ENCODE measurements around the gene ANKLE2.
"Not testable (repeated sequence)": the region's sequence is repeated elsewhere in the genome, so short reads cannot be mapped to it uniquely, and the experiment has no call there.

Gene ANKLE2

DNA sequence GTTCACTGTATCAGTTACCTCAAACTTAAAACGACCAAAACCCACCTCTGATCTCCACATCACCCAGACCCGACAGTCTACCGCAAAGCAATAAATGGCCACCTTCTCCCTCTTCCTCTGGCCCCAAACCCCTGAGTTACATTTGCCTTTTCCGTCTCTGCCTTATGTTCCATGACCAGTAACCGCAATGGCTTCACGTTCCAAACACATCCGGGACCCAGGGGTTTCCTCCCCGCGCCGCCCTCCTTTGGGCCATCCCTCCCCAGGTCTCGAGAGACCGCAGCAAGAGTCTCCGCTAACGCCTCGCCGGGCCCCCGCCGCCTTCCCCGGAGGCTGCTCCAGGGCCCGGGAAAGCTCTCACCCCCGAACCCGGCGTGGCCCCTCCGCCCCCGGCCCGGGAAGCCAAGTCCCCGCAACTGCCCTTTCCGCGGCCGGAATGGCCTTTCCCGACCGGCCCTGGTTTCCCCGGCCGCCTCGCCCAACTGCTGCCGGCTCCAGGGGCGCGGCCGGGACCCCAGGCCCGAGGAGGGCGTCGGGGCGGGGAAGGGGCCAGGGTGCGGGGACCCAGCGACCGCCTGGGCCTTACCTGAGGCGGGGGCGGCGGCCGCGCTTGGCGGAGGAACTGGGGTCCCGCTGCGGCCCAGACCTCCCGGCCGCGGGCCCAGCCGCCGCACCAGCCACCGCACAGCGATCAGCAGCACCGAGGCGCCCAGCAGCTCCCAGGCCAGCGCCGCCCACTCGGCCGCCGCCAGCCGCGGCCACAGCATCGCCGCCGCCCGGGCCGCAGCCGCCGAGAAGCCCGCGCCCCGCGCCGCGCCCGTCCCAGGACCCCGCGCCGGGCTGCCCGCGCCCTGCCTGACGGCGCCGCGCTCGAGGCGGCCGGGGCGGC, at the start of gene ANKLE2:
Gene ANKLE2 (minus strand): TSS at position 801 of the 889 bp plus-strand sequence. CDS start 34 bp downstream, at position 767.
- DNase-seq (ENCODE audit: low read depth, low spot score), result no peak

DNA sequence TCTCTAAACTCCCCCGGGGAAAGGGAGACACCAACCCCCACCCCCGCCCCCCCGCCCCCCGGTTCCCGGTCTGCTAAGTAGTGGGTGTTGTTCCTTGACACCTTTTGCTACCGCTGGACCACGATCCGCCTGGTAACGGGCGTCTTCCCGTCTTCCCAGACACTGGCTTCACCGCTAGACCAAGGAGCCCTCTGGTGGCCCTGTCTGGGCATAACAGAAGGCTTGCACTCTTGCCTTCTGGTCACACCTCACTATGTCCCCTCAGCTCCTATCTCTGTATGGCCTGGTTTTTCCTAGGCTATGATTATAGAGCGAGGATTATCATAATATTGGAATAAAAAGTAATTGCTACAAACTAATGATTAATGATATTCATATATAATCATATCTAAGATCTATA, 47.8 kb upstream of the ANKLE2 start:
- DNase-seq (ENCODE audit: low read depth, low spot score), result not testable (repeated sequence)

DNA sequence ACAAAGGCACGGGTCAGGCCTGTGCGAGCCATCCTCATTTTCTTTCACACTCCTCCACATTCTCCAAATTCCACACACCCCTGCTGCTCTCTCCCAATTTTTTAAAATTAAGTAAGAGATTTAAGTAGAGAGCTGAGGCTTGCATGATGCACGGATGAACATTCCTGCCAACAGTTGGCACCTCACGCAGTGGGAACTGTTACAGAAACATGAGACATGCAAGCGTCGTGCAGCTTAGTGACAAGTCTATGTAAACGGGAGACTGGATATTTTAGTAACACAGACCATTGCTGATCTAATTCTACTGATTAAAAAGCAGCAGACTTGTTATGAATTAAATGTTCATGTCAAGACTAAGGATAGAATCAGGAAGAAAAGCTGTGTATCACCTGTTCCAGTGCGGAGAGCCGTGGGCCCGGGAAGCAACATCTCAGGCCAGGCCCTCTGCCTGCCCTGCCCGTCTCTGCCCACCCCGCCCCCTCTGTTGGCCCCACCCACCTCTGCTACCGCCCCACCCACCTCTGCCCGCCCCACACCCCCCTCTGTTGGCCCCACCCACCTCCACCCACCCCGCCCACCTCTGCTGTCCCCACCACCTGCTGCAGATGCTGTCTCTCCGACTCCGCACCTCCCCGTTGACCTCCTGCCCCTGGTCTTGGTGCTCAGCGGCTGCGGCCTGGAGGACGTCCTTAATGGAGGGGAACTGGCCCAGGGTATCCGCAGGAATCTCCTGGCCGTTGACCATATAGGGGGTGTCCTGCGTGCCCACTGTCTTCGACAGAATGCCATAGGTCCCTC, 45.9 kb upstream of the ANKLE2 start:
- no peak for DNase-seq (ENCODE audit: low read depth, low spot score)

DNA sequence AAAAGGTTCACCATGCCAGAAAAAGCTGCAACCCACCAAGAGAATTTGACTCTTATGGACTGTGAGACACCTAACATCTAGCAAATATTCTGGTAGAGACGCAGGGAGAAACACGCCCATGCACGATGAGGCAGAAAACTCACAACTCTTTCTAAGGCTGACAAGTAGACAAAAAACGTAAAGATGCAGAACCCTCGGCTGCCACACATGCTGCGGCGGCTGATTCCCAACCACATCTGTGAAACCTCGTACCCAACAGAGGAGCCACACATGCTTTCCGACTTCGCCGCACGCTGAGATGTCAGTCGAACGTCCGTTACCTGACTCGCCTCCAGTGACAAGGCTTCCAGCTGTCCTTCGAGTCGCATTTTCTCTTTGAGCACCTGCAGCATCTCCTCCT, 45.2 kb upstream of the ANKLE2 start:
- DNase-seq (ENCODE audit: low read depth, low spot score), result no peak

DNA sequence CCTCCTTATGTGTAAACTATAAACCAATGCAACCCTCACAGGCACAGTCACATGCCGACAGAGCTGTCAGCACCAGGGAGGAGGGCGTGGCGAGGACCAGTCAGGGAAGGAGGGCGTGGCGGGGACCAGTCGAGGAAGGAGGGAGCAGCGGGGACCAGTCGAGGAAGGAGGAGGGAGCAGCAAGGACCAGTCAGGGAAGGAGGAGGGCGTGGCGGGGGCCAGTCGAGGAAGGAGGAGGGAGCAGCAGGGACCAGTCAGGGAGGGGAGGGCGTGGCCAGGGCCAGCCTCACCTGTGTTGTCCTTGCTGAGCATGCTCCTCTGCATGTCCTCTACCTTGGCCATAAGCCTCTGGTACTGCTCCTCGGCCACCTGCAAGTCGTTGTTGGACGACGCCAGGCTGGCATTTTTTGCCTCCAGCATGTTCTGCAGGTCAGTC, 42.8 kb upstream of the ANKLE2 start:
- no peak for DNase-seq (ENCODE audit: low read depth, low spot score)

DNA sequence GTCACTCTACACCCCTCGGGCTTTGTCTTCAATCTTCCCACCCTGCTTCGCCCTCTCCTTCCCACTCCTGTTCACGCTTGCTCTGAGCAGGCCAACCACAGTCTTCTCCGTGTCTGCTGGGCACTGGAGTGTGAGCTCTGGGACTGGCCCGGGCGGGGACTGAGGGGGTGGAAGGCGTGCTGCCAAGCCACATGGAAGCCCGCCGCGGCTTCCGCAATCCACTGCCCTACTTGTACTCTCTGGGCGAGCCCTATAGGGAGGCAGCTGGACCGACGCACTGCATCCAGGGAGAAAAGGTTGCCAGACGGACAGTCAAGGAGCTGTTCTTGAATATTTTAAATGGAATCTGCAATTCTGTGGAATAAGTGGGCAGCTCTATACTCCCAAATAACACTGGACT, 42.3 kb upstream of the ANKLE2 start:
- no peak for DNase-seq (ENCODE audit: low read depth, low spot score)

DNA sequence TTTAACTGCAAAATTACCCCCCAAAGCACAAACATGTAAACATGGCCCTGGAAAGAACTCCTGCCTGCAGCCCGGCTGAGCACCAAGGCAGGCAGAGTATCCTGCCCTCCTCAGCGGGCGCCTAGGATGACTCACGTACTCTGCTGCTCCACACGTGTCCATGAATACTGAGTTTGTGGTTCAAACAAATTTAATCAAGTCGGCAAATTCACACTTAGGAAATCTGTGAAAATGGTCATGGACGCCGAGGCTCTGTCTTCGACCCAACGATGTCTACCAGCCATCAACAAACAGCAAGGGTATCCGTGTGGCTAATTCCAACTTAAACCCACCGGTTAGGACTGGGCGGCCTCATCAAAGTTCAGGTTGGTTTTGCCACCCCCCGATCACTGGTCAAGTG, 41.5 kb upstream of the ANKLE2 start:
- DNase-seq (ENCODE audit: low read depth, low spot score), result no peak

DNA sequence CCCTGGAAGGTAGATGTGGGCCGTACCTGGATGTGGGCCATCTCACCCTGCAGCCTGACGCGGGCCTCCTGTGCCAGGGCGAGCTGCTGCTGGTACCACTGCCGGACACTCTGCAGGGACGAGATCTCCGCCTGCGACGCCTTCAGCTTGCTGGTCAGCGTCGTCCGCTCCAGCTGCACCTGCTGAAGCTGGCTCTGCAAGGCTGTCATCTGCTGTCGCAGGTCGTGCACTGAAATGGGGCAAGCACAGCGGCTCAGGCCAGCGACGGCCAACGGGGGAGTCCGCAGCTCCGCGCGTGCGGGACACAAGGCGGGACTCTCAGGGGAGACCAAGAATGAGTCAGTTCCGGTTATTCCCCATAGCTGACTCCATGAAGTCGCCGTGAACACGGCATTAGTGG, 40.1 kb upstream of the ANKLE2 start:
- DNase-seq (ENCODE audit: low read depth, low spot score), result no peak

DNA sequence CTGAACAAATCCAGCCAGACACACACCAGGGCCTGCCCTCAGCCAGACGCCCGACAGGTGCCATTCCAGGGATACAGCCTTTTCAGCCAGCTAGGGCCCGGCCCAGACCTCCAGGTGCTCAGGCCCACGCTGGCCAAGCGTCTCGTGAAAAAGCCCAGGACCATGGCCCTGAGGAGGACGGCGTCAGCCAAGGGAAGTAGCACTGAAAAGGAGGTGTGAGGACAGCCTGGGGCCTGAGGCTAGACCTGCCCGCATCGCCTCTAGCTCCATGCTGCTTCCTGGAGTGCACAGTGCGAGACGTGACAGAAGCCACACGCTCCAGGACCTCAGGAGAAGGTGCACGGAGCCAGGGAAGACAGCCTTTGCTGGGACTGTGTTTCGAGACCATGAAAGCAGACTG, 37.2 kb upstream of the ANKLE2 start:
- DNase-seq (ENCODE audit: low read depth, low spot score), result no peak

DNA sequence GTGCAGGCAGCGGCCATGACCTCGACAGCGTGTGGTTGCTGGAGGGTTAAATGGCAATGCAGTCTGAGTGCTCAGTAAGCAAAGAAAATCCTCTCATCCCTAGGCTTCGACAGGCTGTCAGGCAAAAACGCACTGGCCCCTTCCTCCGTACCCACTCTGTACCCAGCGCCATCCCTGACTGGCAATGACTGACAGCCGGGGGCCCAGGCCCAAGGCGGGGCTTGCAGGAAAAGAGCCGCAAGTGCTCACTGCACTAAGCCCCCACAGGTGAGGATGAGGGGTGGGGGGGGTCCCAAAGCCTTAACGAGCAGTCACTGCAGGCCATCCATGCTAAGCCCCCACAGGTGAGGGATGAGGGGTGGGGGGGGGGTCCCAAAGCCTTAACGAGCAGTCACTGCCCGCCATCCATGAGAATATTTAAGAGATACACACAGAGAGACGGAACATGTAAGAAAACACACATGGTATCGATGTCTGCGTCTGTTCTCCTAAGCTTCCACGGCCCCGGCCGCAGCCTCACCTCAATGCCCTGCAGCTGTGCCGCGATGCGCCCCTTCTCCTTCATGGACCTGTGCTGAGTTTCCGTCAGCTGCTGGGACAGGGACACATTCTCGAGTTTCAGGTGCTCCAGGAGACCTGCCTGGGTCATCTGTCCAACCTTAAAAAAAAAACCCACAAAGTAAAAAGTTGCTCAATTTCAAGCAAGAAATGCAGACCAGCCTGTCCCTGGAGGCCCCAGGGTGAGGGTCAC, 36.4 kb upstream of the ANKLE2 start:
- DNase-seq (ENCODE audit: low read depth, low spot score), result no peak

DNA sequence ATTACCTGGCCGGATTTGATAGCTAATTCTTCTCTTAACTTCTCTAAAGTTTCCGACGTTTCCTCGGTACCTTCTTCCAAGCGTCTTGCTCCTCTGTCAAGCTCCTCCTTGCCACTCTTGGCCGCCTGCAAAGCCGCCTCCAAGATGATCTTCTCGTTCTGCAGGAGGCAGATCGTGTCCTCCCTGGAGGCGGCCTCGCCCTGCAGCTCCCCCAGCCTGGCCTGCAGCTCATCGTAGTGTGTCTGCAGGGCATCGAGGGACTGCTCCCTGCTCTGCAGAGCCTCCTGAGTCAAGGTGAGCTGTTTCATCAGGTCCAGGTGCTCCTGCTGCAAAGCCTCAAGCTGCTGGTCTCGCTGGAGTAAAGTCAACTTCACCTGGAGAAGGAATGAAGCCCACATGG, 34.2 kb upstream of the ANKLE2 start:
- DNase-seq (ENCODE audit: low read depth, low spot score), result no peak

DNA sequence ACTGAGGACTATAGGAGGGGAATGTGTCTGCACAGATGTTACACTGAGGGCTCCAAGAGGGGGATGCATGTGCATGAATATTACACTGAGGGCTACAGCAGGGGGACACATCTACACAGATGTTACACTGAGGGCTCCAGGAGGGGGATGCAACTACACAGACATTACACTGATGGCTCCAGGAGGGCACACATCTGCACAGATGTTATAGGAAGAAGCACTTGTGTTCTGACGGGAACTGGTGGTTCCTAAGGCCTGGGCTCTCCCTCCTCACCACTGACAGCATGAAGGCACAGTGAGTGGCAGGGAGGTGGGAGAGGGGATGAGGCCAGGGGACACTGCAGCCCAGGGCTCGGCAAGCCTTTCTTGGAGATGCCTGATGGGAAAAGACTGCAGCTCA, 30.3 kb upstream of the ANKLE2 start:
- not testable (repeated sequence) for DNase-seq (ENCODE audit: low read depth, low spot score)

DNA sequence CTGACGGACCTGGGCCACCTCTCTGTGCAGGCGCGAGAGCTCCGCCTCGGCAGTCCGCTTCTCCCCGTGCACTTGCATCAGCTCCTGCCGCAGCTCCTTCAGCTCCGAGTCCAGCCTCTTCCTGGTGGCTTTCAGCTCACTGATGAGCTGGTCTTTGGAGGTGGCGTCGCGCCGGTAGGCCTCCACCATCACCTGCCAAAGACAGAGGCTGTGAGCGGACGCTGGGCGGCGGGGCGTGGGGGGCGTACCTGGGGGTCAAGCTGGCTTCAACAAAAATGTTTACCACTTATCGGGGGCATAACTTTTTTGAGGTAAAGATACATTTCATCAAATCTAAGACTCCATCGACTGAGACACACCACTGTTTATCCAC, 27.5 kb upstream of the ANKLE2 start:
- no peak for DNase-seq (ENCODE audit: low read depth, low spot score)

DNA sequence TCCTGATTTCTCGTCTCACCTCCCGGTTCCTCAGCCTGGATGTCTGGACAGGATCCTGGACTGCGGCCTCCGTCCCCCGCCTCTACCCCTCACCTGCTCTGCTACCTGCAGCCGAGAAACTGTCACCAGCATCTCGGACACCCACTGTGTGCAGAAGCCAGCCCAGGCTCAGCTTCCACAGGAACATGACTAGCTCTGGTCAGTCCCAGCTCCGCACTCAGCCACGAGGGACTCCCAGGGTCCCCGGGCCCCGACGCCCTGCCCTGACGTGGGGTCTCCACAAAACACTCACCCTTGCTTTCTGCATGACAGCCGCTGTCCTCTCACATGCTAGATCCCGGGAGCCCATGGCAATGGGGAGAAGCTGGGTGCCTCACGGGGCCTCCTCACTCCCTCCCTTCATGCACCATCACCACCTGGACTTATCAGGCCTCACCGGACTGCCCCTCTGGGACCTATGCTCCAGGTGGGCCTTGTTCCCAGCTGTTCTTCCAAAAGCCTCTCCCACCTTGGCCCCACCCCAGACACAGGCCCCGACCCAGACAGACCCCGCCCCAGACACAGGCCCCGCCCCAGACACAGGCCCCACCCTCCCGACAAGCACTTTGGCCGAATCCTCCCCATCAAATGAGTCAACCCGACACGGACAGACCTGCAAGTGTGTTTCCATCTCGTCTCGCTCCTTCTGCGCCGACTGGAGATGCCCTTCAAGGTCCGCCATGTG, 26.9 kb upstream of the ANKLE2 start:
- no peak for DNase-seq (ENCODE audit: low read depth, low spot score)

DNA sequence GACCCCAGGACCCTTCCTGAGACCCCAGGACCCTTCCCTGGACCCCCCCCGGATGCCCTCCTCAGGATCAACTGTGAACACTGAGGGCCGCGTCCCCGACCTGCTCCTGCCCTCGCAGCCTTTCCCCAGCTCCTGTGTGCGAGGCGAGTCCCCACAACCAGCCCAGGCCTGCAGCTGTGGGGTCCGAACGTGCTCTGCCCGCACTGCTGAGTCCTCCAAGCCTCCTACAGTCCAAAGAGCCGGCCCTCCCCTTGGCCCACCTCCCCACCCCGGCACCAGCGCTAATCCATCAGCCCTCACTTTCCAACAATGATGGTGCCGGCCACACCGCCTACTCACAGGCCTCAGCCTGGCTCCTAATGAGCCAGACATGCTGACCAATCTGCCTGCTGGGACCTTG, 26.2 kb upstream of the ANKLE2 start:
- DNase-seq (ENCODE audit: low read depth, low spot score), result no peak

DNA sequence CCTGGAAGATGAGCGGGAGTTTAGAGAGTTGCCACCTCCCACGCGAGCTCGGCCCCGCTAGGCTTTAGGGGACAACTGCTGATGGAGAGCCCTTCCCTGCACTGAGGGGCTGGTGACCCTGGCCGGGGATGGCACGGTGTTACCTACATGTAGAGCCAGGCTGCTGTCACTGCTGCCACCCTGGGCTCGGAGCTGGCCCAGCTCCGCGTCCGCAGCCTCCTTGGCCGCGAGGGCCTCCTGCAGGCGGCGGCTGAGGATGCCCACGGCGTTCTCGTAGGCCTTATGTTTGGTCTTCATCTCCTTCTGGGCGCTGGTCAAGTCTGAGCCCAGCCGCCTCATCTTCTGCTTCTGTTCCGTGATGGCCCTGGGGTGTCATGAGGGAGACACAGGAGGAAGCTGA, 24.6 kb upstream of the ANKLE2 start:
- DNase-seq (ENCODE audit: low read depth, low spot score), result no peak

DNA sequence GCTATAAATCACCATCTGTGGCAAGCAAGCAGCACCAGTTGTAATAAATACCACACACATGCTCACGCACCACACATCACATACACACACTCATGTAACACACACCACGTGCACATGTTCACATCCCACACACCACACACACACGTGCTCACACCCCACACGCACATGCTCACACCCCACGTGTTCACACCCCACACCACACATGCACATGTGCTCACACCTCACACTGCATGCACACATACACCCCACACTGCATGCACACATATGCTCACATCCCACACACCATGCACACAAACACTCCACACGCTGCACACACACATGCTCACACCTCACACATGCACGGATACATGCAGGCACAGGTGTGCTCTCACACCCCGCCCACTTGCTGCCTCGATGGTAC, 22.9 kb upstream of the ANKLE2 start:
- no peak for DNase-seq (ENCODE audit: low read depth, low spot score)

DNA sequence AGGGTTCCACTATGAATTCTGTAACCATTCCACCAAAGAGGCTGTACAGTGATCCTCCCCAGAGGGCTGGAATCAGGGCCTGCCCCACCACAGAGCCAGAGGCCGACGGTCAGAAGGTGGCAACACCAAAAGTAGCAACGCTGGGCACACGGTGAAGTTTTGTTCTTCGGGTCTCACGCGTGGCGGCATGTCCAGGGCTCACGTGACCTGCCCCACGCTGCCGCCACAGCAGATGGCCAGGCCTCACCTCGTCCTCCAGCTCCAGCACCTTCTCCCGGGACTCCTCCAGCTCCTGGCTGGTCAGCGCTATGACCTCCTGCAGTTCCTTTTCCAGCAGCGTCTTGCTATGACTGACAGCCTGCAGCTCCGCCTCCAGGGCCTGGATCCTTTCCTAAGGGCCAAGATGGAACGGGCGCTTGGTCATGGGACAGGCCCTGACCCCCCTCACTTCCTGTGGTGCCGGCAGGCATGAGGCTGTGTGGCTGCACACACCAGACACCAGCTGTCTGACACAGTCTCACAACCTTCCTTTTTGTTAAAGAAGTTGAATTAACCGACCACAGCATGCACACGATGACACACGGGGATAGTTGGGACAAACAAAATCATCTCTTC, 22.4 kb upstream of the ANKLE2 start:
- no peak for DNase-seq (ENCODE audit: low read depth, low spot score)

DNA sequence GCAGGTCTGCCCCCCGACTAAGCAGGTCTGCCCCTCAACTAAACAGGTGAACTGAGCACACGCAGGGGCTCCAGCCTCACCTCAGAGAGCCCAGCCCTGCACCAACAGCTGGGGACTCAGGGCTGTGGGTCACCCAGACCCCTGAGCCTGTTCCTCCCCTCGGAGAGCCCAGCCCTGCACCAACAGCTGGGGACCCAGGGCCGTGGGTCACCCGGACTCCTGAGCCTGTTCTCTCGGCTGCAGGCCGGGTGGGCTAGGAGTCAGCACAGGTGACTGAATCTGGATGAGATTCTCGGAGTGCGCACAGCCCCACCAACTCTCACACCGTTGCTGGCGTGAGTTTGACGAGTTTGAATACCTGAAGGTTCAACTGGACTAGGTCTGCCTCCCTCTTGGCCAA, 20.3 kb upstream of the ANKLE2 start:
- DNase-seq (ENCODE audit: low read depth, low spot score), result no peak

DNA sequence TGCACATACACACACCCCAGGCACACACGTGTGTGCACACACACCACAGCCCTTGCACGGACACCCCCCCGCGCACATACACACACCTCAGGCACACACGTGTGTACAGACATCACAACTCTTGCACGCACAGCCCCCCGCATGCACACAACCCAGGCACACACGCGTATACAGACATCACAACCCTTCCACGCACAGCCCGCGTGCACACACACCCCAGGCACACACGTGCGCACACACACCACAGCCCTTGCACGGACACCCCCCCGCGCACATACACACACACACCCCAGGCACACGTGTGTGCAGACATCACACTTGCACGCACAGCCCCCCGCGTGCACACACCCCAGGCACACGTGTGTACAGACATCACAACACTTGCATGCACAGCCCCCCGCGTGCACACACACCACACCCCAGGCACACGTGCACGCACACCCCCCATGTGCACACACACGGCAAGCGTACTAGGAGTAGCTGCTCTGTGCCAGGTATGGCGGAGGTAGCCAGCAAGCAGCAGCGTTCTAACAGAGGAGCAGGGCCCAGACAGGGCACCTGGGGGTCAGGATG, 18.2 kb upstream of the ANKLE2 start:
- no peak for DNase-seq (ENCODE audit: low read depth, low spot score)

DNA sequence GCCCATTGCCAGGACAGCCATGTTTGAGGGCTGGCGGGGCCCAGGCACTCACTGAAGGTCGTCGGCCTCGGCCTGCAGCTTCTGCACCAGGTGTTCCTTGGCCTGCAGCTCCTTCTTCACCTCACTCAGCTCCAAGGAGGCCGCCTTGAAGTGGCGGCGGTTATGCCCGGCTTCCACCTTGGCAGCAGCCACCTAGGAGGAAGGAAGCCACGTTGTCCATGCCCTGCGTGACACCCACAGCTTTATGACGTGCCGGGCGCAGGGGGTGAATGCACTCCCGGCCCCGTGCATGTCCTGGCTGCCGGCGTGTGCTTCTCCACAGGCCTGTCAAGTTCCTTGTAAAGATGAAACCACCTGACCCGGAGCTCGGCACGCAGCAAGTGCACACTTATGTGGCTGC, 16.0 kb upstream of the ANKLE2 start:
- no peak for DNase-seq (ENCODE audit: low read depth, low spot score)
